ENCODE measurements around the gene EPOP. TPM values are rescaled to one million over a fixed set of nuclear protein-coding genes. Genes with fewer than 3 reads are reported as not detected.
"Not testable (repeated sequence)": the region's sequence is repeated elsewhere in the genome, so short reads cannot be mapped to it uniquely, and the experiment has no call there.

The EPOP gene
- total RNA-seq, 6 experiments from 2014 or later, result 0.95 to 1.4 (median 1.3) TPM

DNA sequence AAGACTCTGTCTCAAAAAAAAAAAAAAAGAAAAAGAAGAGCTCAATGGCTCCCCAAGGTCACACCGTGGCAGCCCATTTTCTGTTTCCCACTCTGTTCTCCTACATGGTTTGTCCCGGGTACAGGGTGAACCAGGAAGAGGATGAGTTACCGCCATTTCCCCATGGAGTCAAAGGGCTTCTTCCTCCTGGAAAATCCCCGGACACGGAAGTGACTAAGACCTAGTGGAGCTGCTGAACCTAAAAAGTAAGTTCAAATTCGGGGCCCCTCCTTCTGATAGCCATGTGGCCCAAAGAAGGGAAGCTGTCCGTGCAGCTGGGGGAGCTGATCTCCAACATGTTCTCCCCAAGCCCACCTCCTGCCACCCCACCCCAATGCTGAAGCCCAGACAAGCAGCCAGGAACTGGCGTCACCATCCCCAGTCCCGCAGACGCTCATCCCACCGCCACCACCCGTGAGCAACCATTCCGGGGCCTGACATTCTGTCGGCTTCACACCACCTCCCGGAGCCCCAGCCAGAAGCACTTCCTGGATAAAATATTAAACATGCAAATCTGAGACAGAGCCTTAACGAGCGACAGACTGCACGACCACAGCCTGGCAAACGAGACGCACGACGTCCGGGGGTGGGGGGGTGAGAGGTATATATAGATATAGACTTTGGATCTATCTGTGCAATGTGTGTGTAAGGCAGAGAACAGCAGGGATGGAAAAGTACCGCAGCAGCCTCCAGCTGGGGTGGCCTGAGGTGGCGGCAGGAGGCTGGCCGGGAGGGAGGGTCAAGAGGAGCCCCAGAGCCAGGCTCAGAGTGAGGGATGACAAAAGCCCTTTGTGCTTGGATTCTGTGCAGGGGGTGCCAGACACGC is 17.6 kb downstream of the EPOP start:
- Mint-ChIP-seq H3K9me3 (no peaks in the 10 kb centered on the region), H3K36me3 (ENCODE audit: low read depth) (no peaks in the 10 kb centered on the region), H3K27me3 (ENCODE audit: insufficient read depth) (peaks cover 49% of the 10 kb centered on the region), H3K27ac (no peak overlapping the region), H3K4me3 (no peak overlapping the region), H3K4me1 (ENCODE audit: low read depth) (0 out of 2 replicates have a peak, but pooled peaks cover 5% of the 10 kb centered on the region)
- DNase-seq, result no peak
- TF ChIP-seq, protein P1, sequence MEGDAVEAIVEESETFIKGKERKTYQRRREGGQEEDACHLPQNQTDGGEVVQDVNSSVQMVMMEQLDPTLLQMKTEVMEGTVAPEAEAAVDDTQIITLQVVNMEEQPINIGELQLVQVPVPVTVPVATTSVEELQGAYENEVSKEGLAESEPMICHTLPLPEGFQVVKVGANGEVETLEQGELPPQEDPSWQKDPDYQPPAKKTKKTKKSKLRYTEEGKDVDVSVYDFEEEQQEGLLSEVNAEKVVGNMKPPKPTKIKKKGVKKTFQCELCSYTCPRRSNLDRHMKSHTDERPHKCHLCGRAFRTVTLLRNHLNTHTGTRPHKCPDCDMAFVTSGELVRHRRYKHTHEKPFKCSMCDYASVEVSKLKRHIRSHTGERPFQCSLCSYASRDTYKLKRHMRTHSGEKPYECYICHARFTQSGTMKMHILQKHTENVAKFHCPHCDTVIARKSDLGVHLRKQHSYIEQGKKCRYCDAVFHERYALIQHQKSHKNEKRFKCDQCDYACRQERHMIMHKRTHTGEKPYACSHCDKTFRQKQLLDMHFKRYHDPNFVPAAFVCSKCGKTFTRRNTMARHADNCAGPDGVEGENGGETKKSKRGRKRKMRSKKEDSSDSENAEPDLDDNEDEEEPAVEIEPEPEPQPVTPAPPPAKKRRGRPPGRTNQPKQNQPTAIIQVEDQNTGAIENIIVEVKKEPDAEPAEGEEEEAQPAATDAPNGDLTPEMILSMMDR (IDR thresholded peaks at IDR 0.05), result no peak

DNA sequence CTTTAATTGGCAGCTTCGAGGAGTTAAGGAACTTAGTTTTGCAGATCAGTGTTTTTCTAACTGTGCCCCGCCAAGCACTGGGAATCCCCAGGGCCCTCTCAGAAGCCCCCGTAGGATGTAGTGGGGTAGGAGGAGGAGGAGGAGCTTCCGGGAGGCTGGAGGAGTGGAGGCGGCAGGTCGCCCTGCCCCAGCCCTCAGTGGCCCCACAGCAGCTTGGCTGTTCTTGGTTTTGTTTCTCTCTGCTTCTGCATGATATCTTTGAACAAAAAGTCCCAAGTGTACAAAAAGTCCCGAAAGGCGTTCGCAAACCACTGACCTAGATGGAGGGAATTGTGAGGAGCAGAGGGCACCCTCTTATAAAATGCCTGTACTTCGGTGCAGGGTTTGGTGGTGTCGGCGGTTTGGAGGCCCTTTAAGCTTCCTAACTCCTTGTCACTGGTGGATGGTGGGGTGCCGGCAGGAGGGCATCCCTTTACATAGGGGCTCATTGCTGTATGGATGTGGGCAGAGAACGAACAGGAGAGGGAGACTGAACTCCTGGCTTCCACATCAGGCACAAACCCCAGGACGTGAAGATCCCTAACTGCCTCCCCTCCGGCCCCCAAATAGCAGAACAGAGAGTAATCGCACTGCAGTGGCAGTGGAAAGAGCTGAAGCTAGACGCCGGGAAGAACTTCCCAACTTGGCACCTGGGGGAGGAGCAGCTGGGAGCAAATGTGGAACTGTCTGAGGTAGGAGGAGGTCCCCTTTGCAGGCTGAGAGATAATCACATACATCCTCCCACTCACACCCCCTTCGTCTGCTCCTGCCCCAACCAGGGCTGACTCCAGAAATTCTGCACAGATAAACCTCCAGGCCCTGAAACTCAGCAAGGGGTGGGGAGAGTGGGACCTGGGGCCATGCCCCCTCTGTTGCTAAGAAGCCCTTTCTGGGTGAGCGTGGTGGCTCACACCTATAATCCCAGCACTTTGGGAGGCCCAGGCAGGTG is 20.1 kb downstream of the EPOP start:
- TF ChIP-seq, protein P1 (IDR thresholded peaks at IDR 0.05), result no peak
- H3K9me3 Mint-ChIP-seq, result no peaks in the 10 kb centered on the region
- H3K4me1 Mint-ChIP-seq (ENCODE audit: low read depth), result no peaks in the 10 kb centered on the region
- peaks cover 43% of the 10 kb centered on the region for H3K27me3 Mint-ChIP-seq (ENCODE audit: insufficient read depth)
- H3K27ac Mint-ChIP-seq, result no peak overlapping the region
- H3K36me3 Mint-ChIP-seq (ENCODE audit: low read depth), result no peaks in the 10 kb centered on the region
- no peak for DNase-seq
- H3K4me3 Mint-ChIP-seq, result no peak overlapping the region

DNA sequence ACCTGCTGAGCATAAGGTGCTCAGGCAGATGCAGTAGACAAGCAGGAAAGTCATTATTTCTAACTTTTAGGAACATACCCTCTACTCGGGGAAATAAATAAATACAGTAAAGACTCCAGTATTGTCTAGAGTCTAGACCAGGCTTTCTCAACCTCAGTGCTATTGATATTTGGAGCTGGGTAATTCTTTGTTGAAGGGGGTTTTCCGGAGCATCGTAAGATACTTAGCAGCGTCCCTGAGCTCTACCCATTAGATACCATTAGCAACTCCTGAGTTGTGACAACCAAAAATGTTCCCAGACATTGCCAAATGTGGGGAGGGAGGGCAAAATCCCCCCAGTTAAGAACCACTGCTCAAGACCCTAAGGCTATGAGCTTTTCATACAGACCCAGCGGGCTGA is 21.1 kb downstream of the EPOP start:
- Mint-ChIP-seq H3K27me3 (ENCODE audit: insufficient read depth) (peaks cover 51% of the 10 kb centered on the region), H3K4me3 (no peak overlapping the region), H3K4me1 (ENCODE audit: low read depth) (no peaks in the 10 kb centered on the region), H3K36me3 (ENCODE audit: low read depth) (no peaks in the 10 kb centered on the region), H3K27ac (no peak overlapping the region), H3K9me3 (no peaks in the 10 kb centered on the region)
- DNase-seq, result no peak
- TF ChIP-seq, protein P1 (IDR thresholded peaks at IDR 0.05), result no peak

DNA sequence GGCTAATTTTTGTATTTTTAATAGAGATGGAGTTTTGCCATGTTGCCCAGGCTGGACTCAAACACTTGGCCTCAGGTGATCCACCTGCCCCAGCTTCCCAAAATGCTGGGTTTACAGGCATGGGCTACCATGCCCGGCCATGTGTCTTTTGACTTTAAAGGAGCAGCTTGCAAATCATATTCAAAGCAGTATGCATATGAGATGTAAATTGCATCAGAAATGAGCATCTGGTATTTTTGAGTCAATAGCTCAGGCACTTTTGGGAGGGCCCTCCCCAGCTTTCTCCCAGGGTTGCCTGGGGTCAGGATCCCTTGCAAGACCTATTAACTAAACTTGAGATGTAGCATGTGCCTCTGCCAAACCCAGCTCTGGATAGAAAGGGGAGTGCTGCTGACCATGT is 21.5 kb downstream of the EPOP start:
- Mint-ChIP-seq H3K36me3 (ENCODE audit: low read depth) (no peaks in the 10 kb centered on the region), H3K27me3 (ENCODE audit: insufficient read depth) (peaks cover 47% of the 10 kb centered on the region), H3K27ac (no peak overlapping the region), H3K4me1 (ENCODE audit: low read depth) (no peaks in the 10 kb centered on the region), H3K4me3 (no peak overlapping the region), H3K9me3 (no peaks in the 10 kb centered on the region)
- no peak for DNase-seq
- TF ChIP-seq, protein P1 (IDR thresholded peaks at IDR 0.05), result no peak

DNA sequence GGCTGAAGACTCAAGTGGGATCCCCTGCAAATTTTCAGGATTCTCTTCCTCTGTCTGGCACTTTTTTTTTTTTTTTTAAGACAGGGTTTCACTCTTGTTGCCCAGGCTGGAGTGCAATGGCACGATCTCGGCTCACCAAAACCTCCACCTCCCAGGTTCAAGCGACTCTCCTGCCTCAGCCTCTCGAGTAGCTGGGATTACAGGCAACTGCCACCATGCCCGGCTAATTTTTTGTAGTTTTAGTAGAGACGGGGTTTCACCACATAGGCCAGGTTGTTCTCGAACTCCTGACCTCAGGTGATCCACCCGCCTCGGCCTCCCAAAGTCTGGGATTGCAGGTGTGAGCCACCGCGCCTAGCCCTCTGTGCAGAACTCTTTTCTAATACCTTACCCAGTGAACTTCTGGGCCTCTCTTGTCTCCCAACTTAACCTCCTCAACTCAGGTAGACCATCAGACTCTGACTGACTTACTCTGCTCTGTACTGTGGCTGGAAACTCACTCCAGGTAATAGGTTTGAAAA is 24.0 kb downstream of the EPOP start:
- not testable (repeated sequence) for H3K4me1 Mint-ChIP-seq (ENCODE audit: low read depth); H3K27ac Mint-ChIP-seq; H3K4me3 Mint-ChIP-seq; H3K36me3 Mint-ChIP-seq (ENCODE audit: low read depth); H3K9me3 Mint-ChIP-seq; DNase-seq
- peaks cover 45% of the 10 kb centered on the region for H3K27me3 Mint-ChIP-seq (ENCODE audit: insufficient read depth)
